CD8-positive, alpha-beta memory T cell (primary cell): Measurements from ENCODE around the gene FCHO1. TPM values are rescaled to one million over a fixed set of nuclear protein-coding genes. Genes with fewer than 3 reads are reported as not detected.
"Not testable (repeated sequence)": the region's sequence is repeated elsewhere in the genome, so short reads cannot be mapped to it uniquely, and the experiment has no call there.

Source experiments
- CTCF ChIA-PET: fragments of 350-600 bp; sonication (Branson Sonifier 250); formaldehyde crosslinking; loops from one replicate; lab custom pipeline; 2021; ENCODE audit warnings: antibody characterized with exemption; lab: Charles Lee
- POLR2A ChIA-PET: fragments of 350-600 bp; sonication (Branson Sonifier 250); formaldehyde crosslinking; loops from one replicate; lab custom pipeline; 2021; ENCODE audit warnings: antibody characterized with exemption; lab: Charles Lee
- DNase-seq, 5 donors: peaks; one replicate each; pipeline versions ENCODE4 v3.0.0 to v3.0.0-alpha.2; 2020 to 2022; ENCODE audit warnings: mixed read lengths in 1 of 5
- H3K27ac ChIP-seq: one replicate; pipeline ENCODE4 v1.7.0; 2013; ENCODE audit warnings: low read depth, mild to moderate bottlenecking, low read length, moderate library complexity
- H3K27me3 ChIP-seq: 2 replicates; pipeline ENCODE4 v1.7.0; 2013; ENCODE audit warnings: low read length, mild to moderate bottlenecking; ENCODE audit not compliant: insufficient read depth, poor library complexity, severe bottlenecking
- H3K36me3 ChIP-seq: 2 replicates; pipeline ENCODE4 v1.7.0; 2013; ENCODE audit warnings: mild to moderate bottlenecking, low read length, moderate library complexity; ENCODE audit not compliant: insufficient read depth
- H3K4me1 ChIP-seq: 2 replicates; pipeline ENCODE4 v1.7.0; 2013; ENCODE audit warnings: mild to moderate bottlenecking, low read length, moderate library complexity; ENCODE audit not compliant: insufficient read depth
- H3K4me3 ChIP-seq: 2 replicates; pipeline ENCODE4 v1.7.0; 2013; ENCODE audit warnings: mild to moderate bottlenecking, low read length
- H3K9me3 ChIP-seq: 2 replicates; pipeline ENCODE4 v1.7.0; 2013; ENCODE audit warnings: mild to moderate bottlenecking, low read length
- H3K27ac Mint-ChIP-seq, 8 donors: one replicate each; pipeline ENCODE4 v1.8.0; 2020 to 2021; ENCODE audit warnings: mixed read lengths in 8 of 8, mild to moderate bottlenecking in 6 of 8, inconsistent platforms in 3 of 8, moderate library complexity in 3 of 8
- H3K27me3 Mint-ChIP-seq, 2 donors: one replicate each; pipeline ENCODE4 v1.8.0; 2020 to 2021; ENCODE audit warnings: mixed read lengths in 2 of 2, mild to moderate bottlenecking in 1 of 2, moderate library complexity in 1 of 2
- H3K36me3 Mint-ChIP-seq, 3 donors: one replicate each; pipeline ENCODE4 v1.8.0; 2020 to 2021; ENCODE audit warnings: mixed read lengths in 3 of 3, inconsistent platforms in 1 of 3, mild to moderate bottlenecking in 1 of 3
- H3K4me1 Mint-ChIP-seq, 3 donors: one replicate each; pipeline ENCODE4 v1.8.0; 2020 to 2021; ENCODE audit warnings: mixed read lengths in 3 of 3, inconsistent platforms in 1 of 3, mild to moderate bottlenecking in 1 of 3
- H3K4me3 Mint-ChIP-seq, 7 donors: one replicate each; pipeline ENCODE4 v1.8.0; 2020 to 2021; ENCODE audit warnings: mixed read lengths in 7 of 7, mild to moderate bottlenecking in 6 of 7, moderate library complexity in 4 of 7, inconsistent platforms in 2 of 7
- H3K9me3 Mint-ChIP-seq, 5 donors: one replicate each; pipeline ENCODE4 v1.8.0; 2020 to 2022; ENCODE audit warnings: mixed read lengths in 5 of 5, mild to moderate bottlenecking in 3 of 5, moderate library complexity in 2 of 5, inconsistent platforms in 1 of 5
- polyA plus RNA-seq: library from polyadenylated mRNA; unstranded; fragments of 300-500 nt; fragmentation: Illumina TruSeq; gene quantifications from one replicate; pipeline ENCODE4 v1.2.3, GENCODE V29; 2021
- total RNA-seq, 2 experiments: library from RNA; stranded (reverse); gene quantifications; one replicate each; pipeline ENCODE4 v1.2.3, GENCODE V29; 2021

FCHO1 gene
- total and polyA plus RNA-seq, 3 experiments from 2014 or later, result 23.0 to 38.7 (median 37.7) TPM

GRCh38 chr19:17778251-17778967, 27.1 kb downstream of the FCHO1 start:
- H3K27me3 ChIP-seq, result no peaks in the 10 kb centered on the region
- ChIA-PET POLR2A (interaction anchor here (0.6 kb wide), 1 partner anchor 35 kb away, joined by 4 read pairs; no protein-coding TSS in a partner anchor), CTCF (interaction anchor here (1.1 to 4.5 kb wide), 2 partner anchors 41 to 74 kb away, joined by 3 to 23 read pairs; no protein-coding TSS in a partner anchor)
- Mint-ChIP-seq H3K9me3 (no peaks in the 10 kb centered on the region), H3K4me3 (no peak overlapping the region), H3K4me1 (peaks cover 0 to 9% (median 5%) of the 10 kb centered on the region in 3 donors), H3K36me3 (peaks cover 2 to 60% (median 10%) of the 10 kb centered on the region in 3 donors), H3K27ac (no peak overlapping the region), H3K27me3 (peaks cover 0 to 1% of the 10 kb centered on the region in 2 donors)
- no peak overlapping the region for H3K4me3 ChIP-seq
- DNase-seq, result no peak
- H3K9me3 ChIP-seq, result no peaks in the 10 kb centered on the region
- H3K4me1 ChIP-seq, result no peaks in the 10 kb centered on the region
- H3K27ac ChIP-seq, result no peak overlapping the region
- H3K36me3 ChIP-seq, result peaks cover 13% of the 10 kb centered on the region

- Mint-ChIP-seq H3K4me1 (peaks cover 3 to 13% (median 6%) of the 10 kb centered on the region in 3 donors), H3K4me3 (no peak overlapping the region), H3K27me3 (peaks cover 0 to 1% of the 10 kb centered on the region in 2 donors), H3K9me3 (no peaks in the 10 kb centered on the region), H3K36me3 (peaks cover 2 to 62% (median 9%) of the 10 kb centered on the region in 3 donors), H3K27ac (peak overlapping the region in 2 of 8 donors; percentile 5 to 15)
- DNase-seq, result no peak
- no peak overlapping the region for H3K27ac ChIP-seq
- no peak overlapping the region for H3K4me3 ChIP-seq
- CTCF ChIA-PET, result interaction anchor here (1.1 kb wide), 1 partner anchor 40 kb away, joined by 3 read pairs; no protein-coding TSS in a partner anchor
- POLR2A ChIA-PET, result no interaction called here
- H3K27me3 ChIP-seq, result no peaks in the 10 kb centered on the region
- H3K36me3 ChIP-seq, result peaks cover 20% of the 10 kb centered on the region
- no peaks in the 10 kb centered on the region for H3K9me3 ChIP-seq
- H3K4me1 ChIP-seq, result peaks cover 6% of the 10 kb centered on the region
Measured at GRCh38 chr19:17778968-17779929, 28.0 kb downstream of the FCHO1 start.

DNA sequence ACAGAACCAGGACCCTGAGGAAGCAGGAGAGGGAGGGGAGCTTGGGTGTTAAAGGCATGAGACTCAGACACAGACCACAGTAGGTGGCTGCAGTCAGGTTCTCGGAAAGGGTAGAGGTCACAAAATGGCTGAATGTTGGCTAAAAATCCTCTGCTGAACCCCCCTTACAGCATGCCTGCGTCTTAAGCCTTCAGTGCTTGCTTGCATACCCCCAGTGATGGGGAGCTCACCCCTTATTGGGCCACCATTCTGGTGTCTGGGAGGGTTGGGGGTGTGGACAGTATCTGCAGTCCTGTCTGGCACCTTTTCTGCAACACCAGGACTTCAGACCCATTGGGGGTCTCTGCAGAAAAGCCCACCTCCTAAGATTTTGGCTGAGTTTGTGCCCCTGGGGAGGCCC, 29.5 kb downstream of the FCHO1 start:
- Mint-ChIP-seq H3K9me3 (no peaks in the 10 kb centered on the region), H3K27ac (no peak overlapping the region), H3K4me1 (peaks cover 5 to 12% (median 7%) of the 10 kb centered on the region in 3 donors), H3K36me3 (peaks cover 6 to 54% (median 13%) of the 10 kb centered on the region in 3 donors), H3K4me3 (no peak overlapping the region), H3K27me3 (peaks cover 0 to 1% of the 10 kb centered on the region in 2 donors)
- H3K9me3 ChIP-seq, result no peaks in the 10 kb centered on the region
- H3K4me1 ChIP-seq, result peaks cover 8% of the 10 kb centered on the region
- CTCF ChIA-PET, result no interaction called here
- POLR2A ChIA-PET, result no interaction called here
- no peak overlapping the region for H3K4me3 ChIP-seq
- peaks cover 21% of the 10 kb centered on the region for H3K36me3 ChIP-seq
- no peak for DNase-seq
- H3K27ac ChIP-seq, result no peak overlapping the region
- H3K27me3 ChIP-seq, result no peaks in the 10 kb centered on the region

DNA sequence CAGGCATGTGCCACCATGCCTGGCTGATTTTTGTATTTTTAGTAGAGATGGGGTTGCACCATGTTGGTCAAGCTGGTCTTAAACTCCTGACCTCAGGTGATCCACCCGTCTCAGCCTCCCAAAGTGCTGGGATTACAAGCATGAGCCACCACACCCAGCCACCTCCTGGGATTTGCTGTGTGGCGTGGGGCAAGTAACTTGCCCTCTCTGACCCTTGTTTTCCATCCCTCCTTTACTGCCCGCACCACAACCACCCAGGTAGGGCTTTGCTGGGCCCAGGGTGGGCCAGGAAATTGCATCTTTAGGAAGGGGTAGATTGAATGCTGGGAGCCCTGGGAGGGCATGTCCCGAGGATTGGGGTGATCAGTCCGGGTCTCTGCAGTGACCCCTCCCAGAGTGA, 32.4 kb downstream of the FCHO1 start:
- ChIA-PET POLR2A (interaction anchor here (0.6 kb wide), 1 partner anchor 36 kb away, joined by 3 read pairs; no protein-coding TSS in a partner anchor), CTCF (interaction anchor here (0.7 to 4.2 kb wide), 17 partner anchors 9 to 287 kb away, joined by 3 to 21 read pairs (median 3); partner anchors contain the start of genes B3GNT3, FCHO1 and RPL18A)
- not testable (repeated sequence) for H3K4me1 ChIP-seq, H3K4me3 ChIP-seq, H3K27ac ChIP-seq, H3K4me3 Mint-ChIP-seq, H3K9me3 ChIP-seq, DNase-seq, H3K27me3 Mint-ChIP-seq, H3K27ac Mint-ChIP-seq, H3K9me3 Mint-ChIP-seq, H3K27me3 ChIP-seq, H3K4me1 Mint-ChIP-seq
- peaks cover 15% of the 10 kb centered on the region for H3K36me3 ChIP-seq
- peaks cover 9 to 56% (median 14%) of the 10 kb centered on the region in 3 donors for H3K36me3 Mint-ChIP-seq

DNA sequence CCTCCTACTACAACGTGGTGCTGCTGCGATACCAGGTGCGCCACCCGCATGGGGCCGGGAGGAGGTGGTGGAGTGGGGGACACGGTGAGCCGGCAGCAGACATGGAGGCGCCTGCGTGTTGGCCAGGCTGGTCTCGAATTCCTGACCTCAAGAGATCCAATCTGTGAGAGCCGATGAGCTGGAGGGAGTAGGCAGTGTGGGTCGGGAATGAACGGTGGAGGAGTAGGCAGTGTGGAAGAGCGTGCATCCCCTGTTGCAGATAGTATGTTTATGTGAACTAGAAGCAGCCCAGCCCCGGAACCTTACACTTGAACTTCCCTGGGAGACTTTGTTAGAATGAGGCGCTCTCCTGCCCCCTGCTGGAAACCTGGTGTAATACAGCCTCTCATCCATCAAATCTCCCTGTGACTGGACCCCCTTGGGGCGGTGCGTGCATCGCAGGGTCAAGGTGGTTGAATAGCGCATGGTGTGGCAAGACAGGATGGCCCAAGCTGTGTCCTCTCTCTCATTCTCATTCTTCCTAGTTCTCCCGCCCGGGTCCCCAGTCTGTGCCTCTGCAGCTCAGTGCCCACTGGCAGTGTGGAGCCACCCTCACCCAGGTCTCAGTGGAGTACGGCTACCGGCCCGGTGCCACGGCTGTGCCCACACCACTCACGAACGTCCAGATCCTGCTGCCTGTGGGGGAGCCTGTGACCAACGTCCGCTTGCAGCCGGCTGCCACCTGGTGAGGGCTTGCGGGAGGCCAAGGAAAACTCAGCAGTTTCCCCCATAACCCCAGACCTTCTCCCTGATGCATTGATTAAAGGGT, 33.1 kb downstream of the FCHO1 start:
- peak overlapping the region in 3 of 8 donors; percentile 44 to 68 (median 66) for H3K27ac Mint-ChIP-seq
- Histone ChIP-seq H3K27me3 (no peaks in the 10 kb centered on the region), H3K36me3 (peaks cover 15% of the 10 kb centered on the region), H3K4me3 (no peak overlapping the region), H3K9me3 (no peaks in the 10 kb centered on the region), H3K4me1 (peaks cover 8% of the 10 kb centered on the region), H3K27ac (no peak overlapping the region)
- H3K9me3 Mint-ChIP-seq, result no peaks in the 10 kb centered on the region
- POLR2A ChIA-PET, result no interaction called here
- peak; percentile 51 to 79 (median 62) for DNase-seq
- peaks cover 12 to 62% (median 17%) of the 10 kb centered on the region in 3 donors for H3K36me3 Mint-ChIP-seq
- H3K4me3 Mint-ChIP-seq, result no peak overlapping the region
- peaks cover 2 to 14% (median 10%) of the 10 kb centered on the region in 3 donors for H3K4me1 Mint-ChIP-seq
- H3K27me3 Mint-ChIP-seq, result peaks cover 0 to 1% of the 10 kb centered on the region in 2 donors
- CTCF ChIA-PET, result interaction anchor here (0.7 to 4.2 kb wide), 20 partner anchors 10 to 288 kb away, joined by 3 to 21 read pairs (median 3); partner anchors contain the start of genes B3GNT3, FCHO1 and RPL18A

GRCh38 chr19:17787274-17787913, 36.1 kb downstream of the FCHO1 start:
- Histone ChIP-seq H3K4me3 (no peak overlapping the region), H3K27ac (no peak overlapping the region), H3K4me1 (peaks cover 23% of the 10 kb centered on the region), H3K36me3 (peaks cover 13% of the 10 kb centered on the region), H3K27me3 (no peaks in the 10 kb centered on the region), H3K9me3 (no peaks in the 10 kb centered on the region)
- peaks cover 12 to 48% (median 15%) of the 10 kb centered on the region in 3 donors for H3K36me3 Mint-ChIP-seq
- no peaks in the 10 kb centered on the region for H3K9me3 Mint-ChIP-seq
- no peaks in the 10 kb centered on the region for H3K27me3 Mint-ChIP-seq
- H3K4me1 Mint-ChIP-seq, result peaks cover 17 to 30% (median 29%) of the 10 kb centered on the region in 3 donors
- POLR2A ChIA-PET, result no interaction called here
- H3K4me3 Mint-ChIP-seq, result no peak overlapping the region
- CTCF ChIA-PET, result interaction anchor here (0.6 to 1.1 kb wide), 3 partner anchors 19 to 72 kb away, joined by 3 to 4 read pairs (median 4); no protein-coding TSS in a partner anchor
- DNase-seq, result no peak
- peak overlapping the region in 1 of 8 donors; percentile 10 for H3K27ac Mint-ChIP-seq

- POLR2A ChIA-PET, result no interaction called here
- H3K4me3 Mint-ChIP-seq, result no peak overlapping the region
- H3K36me3 Mint-ChIP-seq, result peaks cover 12 to 38% (median 12%) of the 10 kb centered on the region in 3 donors
- no peaks in the 10 kb centered on the region for H3K9me3 ChIP-seq
- CTCF ChIA-PET, result no interaction called here
- no peak for DNase-seq
- no peaks in the 10 kb centered on the region for H3K27me3 ChIP-seq
- H3K4me3 ChIP-seq, result no peak overlapping the region
- H3K27me3 Mint-ChIP-seq, result no peaks in the 10 kb centered on the region
- no peak overlapping the region for H3K27ac ChIP-seq
- H3K9me3 Mint-ChIP-seq, result no peaks in the 10 kb centered on the region
- H3K36me3 ChIP-seq, result peaks cover 7% of the 10 kb centered on the region
- peaks cover 18 to 34% (median 31%) of the 10 kb centered on the region in 3 donors for H3K4me1 Mint-ChIP-seq
- H3K4me1 ChIP-seq, result peaks cover 27% of the 10 kb centered on the region
- peak overlapping the region in 2 of 8 donors; percentile 56 to 64 for H3K27ac Mint-ChIP-seq
Measured at GRCh38 chr19:17788632-17789031, 37.4 kb downstream of the FCHO1 start.
